Fibroblast of lung (primary cell): Measurements from ENCODE around the gene NBDY. TPM values are rescaled to one million over a fixed set of nuclear protein-coding genes. Genes with fewer than 3 reads are reported as not detected.

Source experiments
- DNase-seq, 2 donors: peaks; one replicate each; pipeline versions ENCODE4 v3.0.0 to v3.0.0-alpha.2; 2010; ENCODE audit warnings: low read depth in 2 of 2
- H2AFZ ChIP-seq: 2 replicates; pipeline ENCODE4 v1.5.1; 2012; ENCODE audit warnings: low read length, control low read depth, inconsistent platforms
- H3K27ac ChIP-seq: 2 replicates; pipeline ENCODE4 v1.5.1; 2011; ENCODE audit warnings: low read length, control low read depth; ENCODE audit not compliant: insufficient read depth
- H3K27me3 ChIP-seq: 2 replicates; pipeline ENCODE4 v1.5.1; 2011; ENCODE audit warnings: mild to moderate bottlenecking, low read length; ENCODE audit not compliant: control insufficient read depth, insufficient read depth
- H3K36me3 ChIP-seq: 2 replicates; pipeline ENCODE4 v1.5.1; 2011; ENCODE audit warnings: low read length; ENCODE audit not compliant: control insufficient read depth, insufficient read depth
- H3K4me1 ChIP-seq: 2 replicates; pipeline ENCODE4 v1.5.1; 2011; ENCODE audit warnings: low read length; ENCODE audit not compliant: control insufficient read depth, insufficient read depth; ENCODE audit errors: extremely low read depth
- H3K4me2 ChIP-seq: 2 replicates; pipeline ENCODE4 v1.5.1; 2011; ENCODE audit warnings: low read length, control low read depth; ENCODE audit not compliant: insufficient read depth; ENCODE audit errors: extremely low read depth
- H3K4me3 ChIP-seq, 4 experiments: fragments of 200-600 bp in 1 of 4; sonication (generic) in 1 of 4; replicated peaks in 1 of 4; 2 replicates each; pipeline ENCODE4 v1.5.1; 2011 to 2016; ENCODE audit warnings: low read length in 4 of 4, low read depth in 3 of 4, mild to moderate bottlenecking in 3 of 4, control low read depth in 2 of 4, inconsistent platforms in 1 of 4, mixed read lengths in 1 of 4; ENCODE audit not compliant: insufficient read depth in 1 of 4; ENCODE audit errors: control extremely low read depth in 1 of 4
- H3K79me2 ChIP-seq: 2 replicates; pipeline ENCODE4 v1.5.1; 2012; ENCODE audit warnings: mild to moderate bottlenecking, low read length, inconsistent platforms; ENCODE audit not compliant: control insufficient read depth, insufficient read depth
- H3K9ac ChIP-seq: 2 replicates; pipeline ENCODE4 v1.5.1; 2011; ENCODE audit warnings: mild to moderate bottlenecking, low read length, control low read depth; ENCODE audit not compliant: insufficient read depth
- H3K9me3 ChIP-seq: 2 replicates; pipeline ENCODE4 v1.5.1; 2012; ENCODE audit warnings: low read depth, low read length; ENCODE audit not compliant: control insufficient read depth, insufficient read depth
- H4K20me1 ChIP-seq: 2 replicates; pipeline ENCODE4 v1.5.1; 2011; ENCODE audit warnings: low read length; ENCODE audit not compliant: control insufficient read depth, insufficient read depth; ENCODE audit errors: extremely low read depth
- CTCF ChIP-seq, 2 donors: IDR thresholded peaks in 1 of 2; conservative IDR thresholded peaks in 1 of 2; 1 replicate in 1 of 2; 2 replicates in 1 of 2; pipeline ENCODE4 v1.5.1; 2011 to 2012; ENCODE audit warnings: low read length in 2 of 2, control low read depth in 1 of 2, inconsistent platforms in 1 of 2, low read depth in 1 of 2, mild to moderate bottlenecking in 1 of 2
- EZH2 ChIP-seq: IDR thresholded peaks from 2 replicates; pipeline ENCODE4 v1.5.1; 2012; ENCODE audit warnings: low read length, control low read depth, mild to moderate bottlenecking; ENCODE audit errors: missing control alignments
- polyA plus RNA-seq, 2 donors: library from polyadenylated mRNA; depleted of rRNA in 1 of 2; stranded (reverse) in 1 of 2; unstranded in 1 of 2; fragments of >200 nt; gene quantifications; 2 replicates each; pipeline ENCODE4 v1.2.1, GENCODE V29; 2011 to 2012; ENCODE audit warnings: missing spikeins in 1 of 2
- total RNA-seq: library from RNA; depleted of rRNA; stranded (reverse); fragments of >200 nt; gene quantifications from 2 replicates; pipeline ENCODE4 v1.2.1, GENCODE V29; 2014

The NBDY gene
- total and polyA plus RNA-seq, 2 donors (not counting 1 experiment from before 2014, with no cell fraction given): 5.8 to 39.3 TPM

DNA sequence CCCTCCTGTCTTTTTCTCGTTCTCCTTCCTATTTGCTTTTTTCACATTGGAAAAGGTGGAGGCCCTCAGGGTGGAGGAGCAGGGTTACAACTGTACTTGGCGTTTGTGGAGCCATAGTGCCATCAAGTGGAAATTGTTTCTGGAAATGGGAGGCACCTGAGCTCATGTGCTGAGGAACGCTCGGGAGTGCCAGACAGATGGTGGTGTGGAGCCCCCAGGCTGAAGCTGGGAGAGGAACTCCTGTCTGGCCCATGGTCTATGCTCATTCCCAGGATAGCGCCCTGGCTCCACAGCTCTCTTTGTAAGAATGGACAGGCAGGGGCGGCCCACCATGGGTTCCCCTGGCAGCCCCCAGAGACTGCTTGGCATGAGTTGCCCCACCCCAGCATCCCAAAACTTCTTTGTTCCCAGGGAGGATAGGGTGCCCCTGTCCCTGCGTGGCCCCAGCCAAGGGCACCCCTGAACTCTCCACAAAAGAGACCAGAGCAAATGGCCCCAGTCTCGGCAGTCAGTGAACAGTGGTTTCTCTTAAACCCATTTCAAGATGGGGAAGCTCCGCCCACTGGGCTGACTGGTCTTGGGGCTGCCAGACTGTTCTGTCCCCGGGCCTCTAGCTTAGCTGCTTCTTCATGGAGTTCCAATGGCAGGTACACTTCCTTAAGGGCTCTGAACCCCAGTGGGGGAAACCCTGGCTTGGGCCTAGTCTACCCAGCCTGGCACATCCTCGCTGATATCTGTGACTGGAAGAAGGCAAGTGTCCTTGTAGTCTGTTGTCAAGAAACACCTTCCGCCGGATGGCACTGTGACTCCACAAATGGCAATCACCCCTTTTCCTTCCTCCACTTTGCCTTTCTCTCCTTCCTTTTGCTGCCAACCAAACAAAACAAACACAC lies 70.1 kb downstream of the NBDY start:
- TF ChIP-seq CTCF (conservative IDR thresholded peaks at IDR 0.05 in 1 of 2, IDR thresholded peaks at IDR 0.05 in 1 of 2; ENCODE audit: low read depth in 1 of 2, low read length in 2 of 2) (no peak), EZH2 (no peak)
- no peaks in the 10 kb centered on the region for H3K27me3 ChIP-seq
- H3K4me1 ChIP-seq: no peaks in the 10 kb centered on the region
- no peak overlapping the region for H3K4me2 ChIP-seq
- H4K20me1 ChIP-seq: no peaks in the 10 kb centered on the region
- DNase-seq: no peak
- no peak overlapping the region for H3K27ac ChIP-seq
- no peak overlapping the region for H2AFZ ChIP-seq
- H3K79me2 ChIP-seq: no peaks in the 10 kb centered on the region
- H3K9me3 ChIP-seq: no peaks in the 10 kb centered on the region
- H3K9ac ChIP-seq: no peak overlapping the region
- H3K36me3 ChIP-seq: no peaks in the 10 kb centered on the region
- no peak overlapping the region for H3K4me3 ChIP-seq

DNA sequence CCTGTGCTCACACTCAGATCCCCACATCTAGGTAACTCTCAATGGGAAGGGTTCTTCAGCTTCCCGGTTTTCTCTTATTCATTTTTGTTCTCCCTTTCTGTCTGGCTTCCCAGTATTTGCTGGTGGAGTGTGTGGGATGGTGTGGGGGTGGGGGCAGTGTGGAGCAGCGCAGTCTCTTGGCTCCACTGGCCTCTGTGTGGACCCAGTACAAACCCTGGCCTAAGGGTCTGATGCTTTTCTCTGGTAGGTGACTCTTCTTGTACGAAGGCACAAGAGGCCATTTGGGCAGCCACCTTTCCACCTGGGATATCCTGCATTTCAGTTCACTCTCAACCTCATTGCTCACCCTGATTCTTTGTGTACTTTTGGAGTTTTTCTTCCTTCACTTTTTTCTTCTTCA lies 71.3 kb downstream of the NBDY start:
- Histone ChIP-seq H4K20me1 (no peaks in the 10 kb centered on the region), H3K36me3 (no peaks in the 10 kb centered on the region), H3K9ac (no peak overlapping the region), H3K4me1 (no peaks in the 10 kb centered on the region), H3K79me2 (no peaks in the 10 kb centered on the region), H3K27me3 (no peaks in the 10 kb centered on the region), H3K9me3 (no peaks in the 10 kb centered on the region), H3K27ac (no peak overlapping the region), H3K4me3 (no peak overlapping the region), H3K4me2 (no peak overlapping the region), H2AFZ (no peak overlapping the region)
- DNase-seq: no peak
- TF ChIP-seq CTCF (conservative IDR thresholded peaks at IDR 0.05 in 1 of 2, IDR thresholded peaks at IDR 0.05 in 1 of 2; ENCODE audit: low read depth in 1 of 2, low read length in 2 of 2) (no peak), EZH2 (no peak)

GRCh38 chrX:56800801-56801200 lies 71.8 kb downstream of the NBDY start:
- no peaks in the 10 kb centered on the region for H3K36me3 ChIP-seq
- no peak for DNase-seq
- no peaks in the 10 kb centered on the region for H3K9me3 ChIP-seq

More at GRCh38 chrX:56800801-56801200, 71.8 kb downstream of the NBDY start:
- Histone ChIP-seq H3K4me2 (no peak overlapping the region), H2AFZ (no peak overlapping the region), H3K4me3 (no peak overlapping the region), H3K9ac (no peak overlapping the region), H3K27me3 (no peaks in the 10 kb centered on the region), H3K79me2 (no peaks in the 10 kb centered on the region), H3K27ac (no peak overlapping the region), H4K20me1 (no peaks in the 10 kb centered on the region), H3K4me1 (no peaks in the 10 kb centered on the region)
- TF ChIP-seq CTCF (conservative IDR thresholded peaks at IDR 0.05 in 1 of 2, IDR thresholded peaks at IDR 0.05 in 1 of 2; ENCODE audit: low read depth in 1 of 2, low read length in 2 of 2) (no peak), EZH2 (no peak)
